H9 (cell line): Measurements from ENCODE around the gene EFCAB11. TPM values are rescaled to one million over a fixed set of nuclear protein-coding genes. Genes with fewer than 3 reads are reported as not detected.
A peak's percentile ranks its signal among the peaks of the same experiment; 100 is the strongest.

Source experiments
- DNase-seq: peaks from one replicate; pipeline ENCODE4 v3.0.0-alpha.2; 2017
- H2AFZ ChIP-seq: one replicate; pipeline ENCODE4 v1.6.1; 2013; ENCODE audit warnings: mild to moderate bottlenecking, low read length, control low read depth, moderate library complexity
- H2AK5ac ChIP-seq: 2 replicates; pipeline ENCODE4 v1.6.1; 2013; ENCODE audit warnings: low read length, control low read depth, mixed read lengths; ENCODE audit not compliant: insufficient read length
- H2BK120ac ChIP-seq: one replicate; pipeline ENCODE4 v1.6.1; 2013; ENCODE audit warnings: low read depth, mild to moderate bottlenecking, low read length, control low read depth, inconsistent platforms; ENCODE audit not compliant: poor library complexity, severe bottlenecking
- H2BK12ac ChIP-seq: 2 replicates; pipeline ENCODE4 v1.6.1; 2013; ENCODE audit warnings: low read length, control low read depth, mixed read lengths, low read depth; ENCODE audit not compliant: insufficient read length
- H2BK15ac ChIP-seq: 2 replicates; pipeline ENCODE4 v1.6.1; 2013; ENCODE audit warnings: low read depth, low read length, control low read depth
- H2BK20ac ChIP-seq: one replicate; pipeline ENCODE4 v1.6.1; 2013; ENCODE audit warnings: low read depth, mild to moderate bottlenecking, low read length, control low read depth, inconsistent platforms; ENCODE audit not compliant: poor library complexity, severe bottlenecking
- H2BK5ac ChIP-seq: 2 replicates; pipeline ENCODE4 v1.6.1; 2013; ENCODE audit warnings: low read length, control low read depth, mixed read lengths; ENCODE audit not compliant: insufficient read length
- H3K14ac ChIP-seq: 2 replicates; pipeline ENCODE4 v1.6.1; 2013; ENCODE audit warnings: low read length, control low read depth; ENCODE audit not compliant: insufficient read depth
- H3K18ac ChIP-seq: 2 replicates; pipeline ENCODE4 v1.6.1; 2013; ENCODE audit warnings: low read depth, mild to moderate bottlenecking, mixed read lengths, low read length, control low read depth; ENCODE audit not compliant: insufficient read length
- H3K23ac ChIP-seq: 2 replicates; pipeline ENCODE4 v1.6.1; 2013; ENCODE audit warnings: low read length, control low read depth, mixed read lengths, low read depth; ENCODE audit not compliant: insufficient read length
- H3K23me2 ChIP-seq: 2 replicates; pipeline ENCODE4 v1.6.1; 2013; ENCODE audit warnings: low read depth, mild to moderate bottlenecking, mixed read lengths, low read length, control low read depth; ENCODE audit not compliant: insufficient read length, poor library complexity, severe bottlenecking
- H3K27ac ChIP-seq: 2 replicates; pipeline ENCODE4 v1.5.1; 2013; ENCODE audit warnings: low read length, control low read depth, mixed read lengths, low read depth; ENCODE audit not compliant: insufficient read length
- H3K27me3 ChIP-seq: 2 replicates; pipeline ENCODE4 v1.6.1; 2013; ENCODE audit warnings: low read length, control low read depth, inconsistent platforms; ENCODE audit not compliant: insufficient read depth
- H3K4ac ChIP-seq: 2 replicates; pipeline ENCODE4 v1.6.1; 2013; ENCODE audit warnings: low read depth, mild to moderate bottlenecking, control low read depth, inconsistent platforms, low read length, moderate library complexity
- H3K4me1 ChIP-seq: 2 replicates; pipeline ENCODE4 v1.6.1; 2013; ENCODE audit warnings: low read length, control low read depth, inconsistent platforms; ENCODE audit not compliant: insufficient read depth
- H3K4me2 ChIP-seq: 2 replicates; pipeline ENCODE4 v1.6.1; 2013; ENCODE audit warnings: low read length, control low read depth, mixed read lengths; ENCODE audit not compliant: insufficient read length, insufficient read depth
- H3K56ac ChIP-seq: 2 replicates; pipeline ENCODE4 v1.6.1; 2013; ENCODE audit warnings: low read depth, mild to moderate bottlenecking, mixed read lengths, low read length, control low read depth; ENCODE audit not compliant: insufficient read length
- H3K79me1 ChIP-seq: 2 replicates; pipeline ENCODE4 v1.6.1; 2013; ENCODE audit warnings: low read depth, mild to moderate bottlenecking, moderate library complexity, low read length, control low read depth, inconsistent platforms; ENCODE audit not compliant: insufficient read depth, poor library complexity, severe bottlenecking
- H3K79me2 ChIP-seq: 2 replicates; pipeline ENCODE4 v1.6.1; 2013; ENCODE audit warnings: low read length, control low read depth, inconsistent platforms; ENCODE audit not compliant: insufficient read depth
- H3K9ac ChIP-seq: 2 replicates; pipeline ENCODE4 v1.6.1; 2013; ENCODE audit warnings: low read length, control low read depth, mixed read lengths; ENCODE audit not compliant: insufficient read length; ENCODE audit errors: extremely low read depth
- H3K9me3 ChIP-seq: one replicate; pipeline ENCODE4 v1.6.1; 2013; ENCODE audit warnings: low read depth, low read length, inconsistent platforms; ENCODE audit not compliant: control insufficient read depth
- H3T11ph ChIP-seq: one replicate; pipeline ENCODE4 v1.6.1; 2013; ENCODE audit warnings: mild to moderate bottlenecking, low read length, control low read depth, inconsistent platforms
- H4K20me1 ChIP-seq: one replicate; pipeline ENCODE4 v1.6.1; 2013; ENCODE audit not compliant: control insufficient read depth, insufficient read length, insufficient read depth
- H4K5ac ChIP-seq: 2 replicates; pipeline ENCODE4 v1.6.1; 2013; ENCODE audit warnings: low read depth, mild to moderate bottlenecking, mixed read lengths, low read length, control low read depth; ENCODE audit not compliant: insufficient read length
- H4K8ac ChIP-seq: replicated peaks from 2 replicates; pipeline ENCODE4 v1.6.1; 2013; ENCODE audit warnings: low read length, control low read depth, mixed read lengths, low read depth; ENCODE audit not compliant: insufficient read length
- H4K91ac ChIP-seq: 2 replicates; pipeline ENCODE4 v1.6.1; 2013; ENCODE audit warnings: low read depth, mild to moderate bottlenecking, moderate library complexity, mixed read lengths, low read length, control low read depth; ENCODE audit not compliant: insufficient read length
- H3K27ac Mint-ChIP-seq, 3 experiments: 2 replicates in 2 of 3; 3 replicates in 1 of 3; pipeline ENCODE4 v1.8.0; 2020 to 2021; ENCODE audit warnings: mixed read lengths in 3 of 3, mild to moderate bottlenecking in 1 of 3, moderate library complexity in 1 of 3
- H3K27me3 Mint-ChIP-seq: 2 replicates; pipeline ENCODE4 v1.8.0; 2021; ENCODE audit warnings: low read depth, mild to moderate bottlenecking, moderate library complexity, mixed read lengths
- H3K36me3 Mint-ChIP-seq, 3 experiments: 2 replicates in 2 of 3; 3 replicates in 1 of 3; pipeline ENCODE4 v1.8.0; 2020 to 2021; ENCODE audit warnings: low read depth in 3 of 3, mixed read lengths in 3 of 3; ENCODE audit not compliant: insufficient read depth in 1 of 3
- H3K4me1 Mint-ChIP-seq, 2 experiments: 2 replicates each; pipeline ENCODE4 v1.8.0; 2020; ENCODE audit warnings: mixed read lengths in 2 of 2
- H3K4me3 Mint-ChIP-seq, 2 experiments: 2 replicates in 1 of 2; 3 replicates in 1 of 2; pipeline ENCODE4 v1.8.0; 2020 to 2021; ENCODE audit warnings: mild to moderate bottlenecking in 2 of 2, mixed read lengths in 2 of 2, moderate library complexity in 1 of 2
- H3K9me3 Mint-ChIP-seq, 2 experiments: 2 replicates in 1 of 2; 3 replicates in 1 of 2; pipeline ENCODE4 v1.8.0; 2020; ENCODE audit warnings: mild to moderate bottlenecking in 2 of 2, mixed read lengths in 2 of 2, moderate library complexity in 1 of 2
- CTCF ChIP-seq: fragments of 200-600 bp; sonication (generic); conservative IDR thresholded peaks from 3 replicates; pipeline ENCODE4 v1.8.0; 2021; ENCODE audit warnings: antibody characterized with exemption, mild to moderate bottlenecking
- WGBS: extraction: QIAGEN DNeasy Blood & Tissue Kit; methylation state at CpG from one replicate; pipeline ENCODE4 v1.1.7; 2013; ENCODE audit warnings: missing lambda C conversion rate, low lambda C conversion rate, mixed read lengths; ENCODE audit not compliant: insufficient read length; ENCODE audit errors: extremely low coverage; 5-methylcytosine and 5-hydroxymethylcytosine counted together
- total RNA-seq: library from RNA; stranded (reverse); gene quantifications from 2 replicates; pipeline ENCODE4 v1.2.1, GENCODE V29; 2021

EFCAB11 gene
- total RNA-seq, 1 experiment from 2014 or later = 17.4 TPM

GRCh38 chr14:89899917-89900663 is 54.4 kb downstream of the EFCAB11 start:
- Mint-ChIP-seq H3K9me3 (no peaks in the 10 kb centered on the region), H3K27me3 (no peaks in the 10 kb centered on the region), H3K4me1 (peaks cover 2 to 5% of the 10 kb centered on the region in 2 experiments; a peak in 1 of 4 replicates), H3K4me3 (no peak overlapping the region), H3K36me3 (no peaks in the 10 kb centered on the region), H3K27ac (no peak overlapping the region)
- TF ChIP-seq CTCF = peak; percentile 77
- no peaks in the 10 kb centered on the region for H3K23me2 ChIP-seq
- no peak overlapping the region for H2BK15ac ChIP-seq
- H3K18ac ChIP-seq = no peak overlapping the region
- H3K14ac ChIP-seq = no peak overlapping the region
- no peak overlapping the region for H3K27ac ChIP-seq
- H3K9me3 ChIP-seq = no peaks in the 10 kb centered on the region
- no CpG with 5 or more reads among the region's 4 CpGs for WGBS
- H2BK20ac ChIP-seq = no peak overlapping the region
- no peak overlapping the region for H2BK120ac ChIP-seq
- H3K27me3 ChIP-seq = no peaks in the 10 kb centered on the region
- H4K20me1 ChIP-seq = no peaks in the 10 kb centered on the region
- no peaks in the 10 kb centered on the region for H3K4me1 ChIP-seq
- no peak overlapping the region for H3K9ac ChIP-seq
- no peak overlapping the region for H4K91ac ChIP-seq
- H3K56ac ChIP-seq = no peak overlapping the region
- H3K4me2 ChIP-seq = no peak overlapping the region
- no peak overlapping the region for H2AFZ ChIP-seq
- H4K5ac ChIP-seq = no peak overlapping the region
- H4K8ac ChIP-seq = no peak overlapping the region
- H3K79me2 ChIP-seq = no peaks in the 10 kb centered on the region
- H3T11ph ChIP-seq = no peak overlapping the region
- H2BK5ac ChIP-seq = no peak overlapping the region
- H3K23ac ChIP-seq = no peak overlapping the region
- no peak for DNase-seq
- no peak overlapping the region for H2AK5ac ChIP-seq
- H3K79me1 ChIP-seq = no peaks in the 10 kb centered on the region
- H2BK12ac ChIP-seq = no peak overlapping the region
- no peak overlapping the region for H3K4ac ChIP-seq
